OCI-LY1 (cell line): Measurements from ENCODE around the gene MBD3L3.

ENCODE experiments used
- H2AFZ ChIP-seq: fragments of 200-600 bp; sonication (generic), shearing (Covaris generic); 2 replicates; pipeline ENCODE4 v1.6.0; 2014; ENCODE audit warnings: antibody characterized with exemption, mild to moderate bottlenecking, low read length
- H3F3A ChIP-seq: fragments of 200-600 bp; sonication (generic), shearing (Covaris generic); 2 replicates; pipeline ENCODE4 v1.6.0; 2014; ENCODE audit warnings: mild to moderate bottlenecking, antibody characterized with exemption, low read length, moderate library complexity; ENCODE audit not compliant: insufficient read depth
- H3K27ac ChIP-seq: fragments of 200-600 bp; sonication (generic); 2 replicates; pipeline ENCODE4 v1.5.1; 2014; ENCODE audit warnings: low read length, mixed run types, mild to moderate bottlenecking, low read depth; ENCODE audit not compliant: poor library complexity, severe bottlenecking
- H3K27me3 ChIP-seq: fragments of 200-600 bp; sonication (generic); 2 replicates; pipeline ENCODE4 v1.6.0; 2014; ENCODE audit warnings: antibody characterized with exemption, mild to moderate bottlenecking, low read length, moderate library complexity; ENCODE audit not compliant: insufficient read depth
- H3K36me3 ChIP-seq: fragments of 200-600 bp; sonication (generic); 2 replicates; pipeline ENCODE4 v1.6.1; 2014; ENCODE audit warnings: mild to moderate bottlenecking, antibody characterized with exemption, low read length, moderate library complexity, mixed read lengths; ENCODE audit not compliant: insufficient read depth
- H3K4me1 ChIP-seq: fragments of 200-600 bp; sonication (generic); 2 replicates; pipeline ENCODE4 v1.5.1; 2014; ENCODE audit warnings: mild to moderate bottlenecking, low read length, moderate library complexity; ENCODE audit not compliant: insufficient read depth, severe bottlenecking
- H3K4me2 ChIP-seq: fragments of 200-600 bp; sonication (generic), shearing (Covaris generic); 2 replicates; pipeline ENCODE4 v1.6.1; 2014; ENCODE audit warnings: low read length
- H3K4me3 ChIP-seq: fragments of 200-600 bp; sonication (generic); 2 replicates; pipeline ENCODE4 v1.5.1; 2014; ENCODE audit warnings: low read length, low read depth, mild to moderate bottlenecking, mixed read lengths; ENCODE audit not compliant: poor library complexity, severe bottlenecking
- H3K79me2 ChIP-seq: fragments of 200-600 bp; shearing (Covaris generic); 2 replicates; pipeline ENCODE4 v1.6.1; 2016; ENCODE audit warnings: mixed run types, low read length, mixed read lengths; ENCODE audit not compliant: insufficient read depth
- H3K9ac ChIP-seq: fragments of 200-600 bp; sonication (generic), shearing (Covaris generic); 2 replicates; pipeline ENCODE4 v1.6.1; 2014; ENCODE audit warnings: mild to moderate bottlenecking, low read length, mixed read lengths
- H3K9me2 ChIP-seq: fragments of 200-600 bp; sonication (generic), shearing (Covaris generic); 2 replicates; pipeline ENCODE4 v1.6.1; 2014; ENCODE audit warnings: low read depth, mild to moderate bottlenecking, low read length, mixed read lengths
- H3K9me3 ChIP-seq: fragments of 200-600 bp; shearing (Covaris generic); 2 replicates; pipeline ENCODE4 v1.6.1; 2014; ENCODE audit warnings: low read length, mixed read lengths
- H4K20me1 ChIP-seq: fragments of 200-600 bp; sonication (generic), shearing (Covaris generic); 2 replicates; pipeline ENCODE4 v1.6.0; 2016; ENCODE audit warnings: mild to moderate bottlenecking, low read length; ENCODE audit not compliant: insufficient read depth
- CTCF ChIP-seq: fragments of 200-600 bp; sonication (generic), shearing (Covaris generic); IDR thresholded peaks from 2 replicates; pipeline ENCODE4 v1.5.1; 2017; ENCODE audit warnings: mild to moderate bottlenecking, antibody characterized with exemption, low read length, moderate library complexity, mixed read lengths
- EZH2 ChIP-seq: fragments of 200-600 bp; sonication (generic), shearing (Covaris generic); IDR thresholded peaks from 2 replicates; pipeline ENCODE4 v1.8.0; 2017; ENCODE audit warnings: borderline replicate concordance, mixed run types, mild to moderate bottlenecking, antibody characterized with exemption, low read length, moderate library complexity, mixed read lengths

Gene MBD3L3

GRCh38 chr19:7069904-7070226 is 11.4 kb upstream of the MBD3L3 start:
- peak overlapping the region; percentile 80 for H3K27ac ChIP-seq
- H3F3A ChIP-seq = no peaks in the 10 kb centered on the region
- H4K20me1 ChIP-seq = no peaks in the 10 kb centered on the region
- TF ChIP-seq EZH2 = no peak
- no peak for TF ChIP-seq CTCF
- H2AFZ ChIP-seq = no peak overlapping the region
- H3K36me3 ChIP-seq = peaks cover 37% of the 10 kb centered on the region
- H3K79me2 ChIP-seq = peaks cover 11% of the 10 kb centered on the region
- peaks cover 12% of the 10 kb centered on the region for H3K4me1 ChIP-seq
- no peaks in the 10 kb centered on the region for H3K27me3 ChIP-seq
- no peaks in the 10 kb centered on the region for H3K9me2 ChIP-seq
- H3K4me3 ChIP-seq = peak overlapping the region; percentile 91
- peak overlapping the region; percentile 80 for H3K4me2 ChIP-seq
- no peaks in the 10 kb centered on the region for H3K9me3 ChIP-seq
- peak overlapping the region; percentile 85 for H3K9ac ChIP-seq

DNA sequence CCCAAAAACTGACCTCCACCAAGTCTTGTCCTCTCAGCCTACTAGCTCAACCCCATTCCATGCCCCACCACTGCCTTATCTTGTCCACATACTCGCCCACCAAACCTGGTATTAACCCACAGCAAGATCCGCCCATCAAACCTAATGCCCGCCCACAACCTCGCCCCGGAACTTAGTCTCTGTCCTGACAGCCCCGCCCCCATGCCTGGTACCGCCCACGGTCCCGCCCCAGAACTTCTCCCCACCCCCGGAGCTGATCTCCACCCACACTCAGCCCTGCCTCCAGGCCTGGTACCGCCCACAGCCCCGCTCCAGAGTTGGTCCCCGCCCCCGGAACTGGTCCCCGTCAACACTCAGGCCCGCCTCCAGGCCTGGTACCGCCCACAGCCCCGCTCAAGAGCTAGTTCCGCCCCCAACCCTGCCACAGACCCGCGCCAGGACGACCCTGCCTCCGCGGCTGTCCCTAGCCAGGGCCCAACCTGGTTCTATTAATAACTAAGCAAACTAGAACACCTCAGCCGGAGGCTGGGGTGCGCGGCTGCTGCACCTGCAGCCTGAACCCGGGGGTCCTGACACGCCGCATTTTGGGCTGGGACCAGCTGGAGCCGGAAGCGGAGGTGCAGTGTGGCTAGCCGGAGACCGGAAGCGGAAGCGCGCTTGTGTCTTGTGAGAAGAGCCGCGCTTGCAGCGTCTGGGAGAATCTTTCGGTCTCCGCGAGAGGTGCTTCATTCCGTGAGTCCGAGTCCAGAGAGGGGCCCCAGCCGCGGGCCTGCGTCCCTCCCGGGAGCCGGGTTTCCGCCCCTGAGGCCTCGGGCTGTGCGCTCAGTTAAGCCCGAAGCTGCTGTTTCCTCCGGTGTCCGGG is 10.8 kb upstream of the MBD3L3 start, which contains the start of gene ZNF557:
TSS of gene ZNF557 (plus strand) at position 662 of the 862 bp plus-strand sequence. CDS start 5,372 bp downstream, outside the sequence.
- H3K9ac ChIP-seq = peak within 1 kb of the TSS; percentile 85
- no peaks in the 10 kb centered on the region for H4K20me1 ChIP-seq
- no peaks in the 10 kb centered on the region for H3K9me2 ChIP-seq
- H3K79me2 ChIP-seq = peaks cover 11% of the 10 kb centered on the region
- H2AFZ ChIP-seq = peak within 1 kb of the TSS; percentile 56
- peaks cover 12% of the 10 kb centered on the region for H3K4me1 ChIP-seq
- H3K27me3 ChIP-seq = no peaks in the 10 kb centered on the region
- H3K4me3 ChIP-seq = peak within 1 kb of the TSS; percentile 91
- peak within 1 kb of the TSS; percentile 80 for H3K4me2 ChIP-seq
- no peaks in the 10 kb centered on the region for H3F3A ChIP-seq
- H3K9me3 ChIP-seq = no peaks in the 10 kb centered on the region
- H3K36me3 ChIP-seq = peaks cover 31% of the 10 kb centered on the region
- TF ChIP-seq CTCF = no peak
- TF ChIP-seq EZH2 = no peak
- peak within 1 kb of the TSS; percentile 80 for H3K27ac ChIP-seq

DNA sequence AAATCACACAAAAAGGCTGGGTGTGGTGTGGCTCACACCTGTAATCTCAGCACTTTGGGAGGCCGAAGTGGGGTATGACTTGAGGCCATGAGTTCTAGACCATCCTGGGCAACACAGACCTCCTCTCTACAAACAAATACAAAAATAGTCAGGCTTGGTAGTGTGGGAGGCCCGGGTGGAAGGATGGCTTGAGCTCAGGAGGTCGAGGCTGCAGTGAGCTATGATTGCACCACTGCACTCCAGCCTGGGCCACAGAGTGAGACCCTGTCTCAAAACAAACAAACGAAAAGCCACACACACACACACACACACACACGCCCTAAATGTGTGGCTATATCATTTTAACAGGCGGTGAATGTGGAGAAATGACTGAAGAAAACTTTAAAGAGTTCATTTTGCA is 10.1 kb upstream of the MBD3L3 start:
- Histone ChIP-seq H3K27me3 (no peaks in the 10 kb centered on the region), H3K9ac (no peak overlapping the region), H2AFZ (peak overlapping the region; percentile 56), H3K4me2 (peak overlapping the region; percentile 26), H3K36me3 (peaks cover 24% of the 10 kb centered on the region), H3K27ac (no peak overlapping the region), H3K4me1 (peaks cover 12% of the 10 kb centered on the region), H3F3A (no peaks in the 10 kb centered on the region), H3K4me3 (peak overlapping the region; percentile 33), H3K79me2 (peaks cover 11% of the 10 kb centered on the region), H3K9me3 (no peaks in the 10 kb centered on the region), H4K20me1 (no peaks in the 10 kb centered on the region), H3K9me2 (no peaks in the 10 kb centered on the region)
- no peak for TF ChIP-seq CTCF
- TF ChIP-seq EZH2 = no peak
